Smooth muscle cell (in vitro differentiated cells): ENCODE measurements around the gene FBXL7. TPM values are rescaled to one million over a fixed set of nuclear protein-coding genes. Genes with fewer than 3 reads are reported as not detected.

Experiments
- DNase-seq: peaks from one replicate; lab custom pipeline; 2025; ENCODE audit not compliant: unreplicated experiment; lab: John Stamatoyannopoulos, UW
- H2AFZ ChIP-seq: fragments of 200-600 bp; sonication (generic); 2 replicates; pipeline ENCODE4 v1.6.0; 2016; ENCODE audit warnings: antibody characterized with exemption, low read depth, mild to moderate bottlenecking
- H3F3A ChIP-seq: fragments of 200-600 bp; sonication (generic); 2 replicates; pipeline ENCODE4 v1.6.0; 2017; ENCODE audit warnings: antibody characterized with exemption, low read depth
- H3K27ac ChIP-seq: fragments of 200-600 bp; sonication (generic); 2 replicates; pipeline ENCODE4 v1.5.1; 2016; ENCODE audit warnings: low read depth, mild to moderate bottlenecking
- H3K27me3 ChIP-seq: fragments of 200-600 bp; sonication (generic); 2 replicates; pipeline ENCODE4 v1.6.1; 2016; ENCODE audit warnings: low read depth, mild to moderate bottlenecking
- H3K36me3 ChIP-seq: fragments of 200-600 bp; sonication (generic); 2 replicates; pipeline ENCODE4 v1.5.1; 2016; ENCODE audit warnings: low read depth
- H3K4me1 ChIP-seq: fragments of 200-600 bp; sonication (generic); 2 replicates; pipeline ENCODE4 v1.5.1; 2016; ENCODE audit warnings: low read depth
- H3K4me2 ChIP-seq: fragments of 200-600 bp; sonication (generic); 2 replicates; pipeline ENCODE4 v1.6.0; 2016; ENCODE audit warnings: mild to moderate bottlenecking
- H3K4me3 ChIP-seq: fragments of 200-600 bp; sonication (generic); 2 replicates; pipeline ENCODE4 v1.5.1; 2016; ENCODE audit warnings: mild to moderate bottlenecking
- H3K79me2 ChIP-seq: fragments of 200-600 bp; sonication (generic); 2 replicates; pipeline ENCODE4 v1.6.0; 2016; ENCODE audit warnings: low read depth, mild to moderate bottlenecking
- H3K9ac ChIP-seq: fragments of 200-600 bp; sonication (generic); 2 replicates; pipeline ENCODE4 v1.6.0; 2016; ENCODE audit warnings: low read depth
- H3K9me3 ChIP-seq: fragments of 200-600 bp; sonication (generic); replicated peaks from 2 replicates; pipeline ENCODE4 v1.5.1; 2016; ENCODE audit warnings: low read depth
- H4K20me1 ChIP-seq: fragments of 200-600 bp; sonication (generic); 2 replicates; pipeline ENCODE4 v1.6.0; 2016; ENCODE audit warnings: low read depth
- WGBS: methylation state at CpG from one replicate; pipeline ENCODE4 v1.1.7; 2016; ENCODE audit warnings: low lambda C conversion rate; 5-methylcytosine and 5-hydroxymethylcytosine counted together
- polyA plus RNA-seq: library from polyadenylated mRNA; unstranded; fragments of >200 nt; fragmentation: Nextera tagmentation; extraction: Ambion mirVana; gene quantifications from 2 replicates; pipeline ENCODE4 v1.2.1, GENCODE V29; 2016
- total RNA-seq: library from RNA; depleted of rRNA; stranded (reverse); fragments of >200 nt; gene quantifications from 2 replicates; pipeline ENCODE4 v1.2.3, GENCODE V29; 2014
- TF ChIP-seq, protein P1 (sequence below): fragments of 200-600 bp; sonication (generic); IDR thresholded peaks from 2 replicates; pipeline ENCODE4 v1.5.1; 2017; ENCODE audit warnings: borderline replicate concordance, mild to moderate bottlenecking, antibody characterized with exemption; ENCODE audit not compliant: insufficient read depth, poor library complexity, severe bottlenecking

Gene FBXL7
- total and polyA plus RNA-seq, 2 experiments from 2014 or later = 20.2 to 21.0 TPM

DNA sequence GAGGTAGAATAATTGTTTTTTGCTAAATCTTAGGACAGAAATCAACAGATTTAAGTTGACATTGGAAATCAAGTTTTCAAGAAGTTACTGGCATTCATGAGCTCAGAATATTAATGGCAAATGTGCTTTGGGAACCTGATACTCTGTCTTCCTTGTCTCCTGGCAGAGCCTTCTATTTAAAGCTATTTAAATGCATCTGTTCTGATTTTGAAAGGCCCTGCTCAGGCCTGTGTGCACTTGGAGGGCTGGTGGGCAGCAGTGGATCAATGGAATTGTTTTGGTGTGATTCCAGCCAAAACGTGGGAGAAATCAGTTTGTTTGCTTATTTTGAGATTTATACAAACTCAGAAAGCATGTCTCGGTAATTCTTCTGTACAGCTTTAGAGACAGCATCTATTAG is 38.5 kb downstream of the FBXL7 start:
- H3K27ac ChIP-seq = no peak overlapping the region
- H3K4me3 ChIP-seq = no peak overlapping the region
- H3K4me2 ChIP-seq = no peak overlapping the region
- H3K4me1 ChIP-seq = peaks cover 2% of the 10 kb centered on the region
- TF ChIP-seq, protein P1, sequence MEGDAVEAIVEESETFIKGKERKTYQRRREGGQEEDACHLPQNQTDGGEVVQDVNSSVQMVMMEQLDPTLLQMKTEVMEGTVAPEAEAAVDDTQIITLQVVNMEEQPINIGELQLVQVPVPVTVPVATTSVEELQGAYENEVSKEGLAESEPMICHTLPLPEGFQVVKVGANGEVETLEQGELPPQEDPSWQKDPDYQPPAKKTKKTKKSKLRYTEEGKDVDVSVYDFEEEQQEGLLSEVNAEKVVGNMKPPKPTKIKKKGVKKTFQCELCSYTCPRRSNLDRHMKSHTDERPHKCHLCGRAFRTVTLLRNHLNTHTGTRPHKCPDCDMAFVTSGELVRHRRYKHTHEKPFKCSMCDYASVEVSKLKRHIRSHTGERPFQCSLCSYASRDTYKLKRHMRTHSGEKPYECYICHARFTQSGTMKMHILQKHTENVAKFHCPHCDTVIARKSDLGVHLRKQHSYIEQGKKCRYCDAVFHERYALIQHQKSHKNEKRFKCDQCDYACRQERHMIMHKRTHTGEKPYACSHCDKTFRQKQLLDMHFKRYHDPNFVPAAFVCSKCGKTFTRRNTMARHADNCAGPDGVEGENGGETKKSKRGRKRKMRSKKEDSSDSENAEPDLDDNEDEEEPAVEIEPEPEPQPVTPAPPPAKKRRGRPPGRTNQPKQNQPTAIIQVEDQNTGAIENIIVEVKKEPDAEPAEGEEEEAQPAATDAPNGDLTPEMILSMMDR = no peak
- H3K79me2 ChIP-seq = peaks cover 54% of the 10 kb centered on the region
- H3K9me3 ChIP-seq = no peaks in the 10 kb centered on the region
- no peak overlapping the region for H2AFZ ChIP-seq
- H3F3A ChIP-seq = no peaks in the 10 kb centered on the region
- no peaks in the 10 kb centered on the region for H3K27me3 ChIP-seq
- H3K36me3 ChIP-seq = no peaks in the 10 kb centered on the region
- WGBS = 69% methylated on average over 2 of the region's 2 CpGs
- DNase-seq = no peak
- peaks cover 93% of the 10 kb centered on the region for H4K20me1 ChIP-seq
- no peak overlapping the region for H3K9ac ChIP-seq

DNA sequence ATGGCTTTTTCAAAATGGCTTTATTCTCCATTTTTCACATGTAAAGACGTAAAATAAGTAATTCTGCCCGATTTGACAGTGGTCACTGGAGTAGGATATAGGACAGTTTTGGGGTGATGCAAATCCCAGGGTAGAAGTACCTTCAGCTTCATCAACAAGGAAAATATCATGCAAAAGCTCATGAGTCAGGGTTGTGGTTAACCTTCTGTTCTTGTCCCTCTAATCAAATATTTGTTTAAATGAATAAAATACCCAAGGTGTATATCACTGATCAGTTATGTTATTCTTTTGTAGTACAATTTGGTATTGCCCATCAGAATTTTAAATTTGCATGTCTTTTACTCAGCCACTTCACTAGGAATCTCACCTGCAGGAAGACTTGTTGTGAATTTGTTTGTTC is 40.0 kb downstream of the FBXL7 start:
- Histone ChIP-seq H3K4me3 (no peak overlapping the region), H3K79me2 (peaks cover 41% of the 10 kb centered on the region), H3K4me1 (peaks cover 3% of the 10 kb centered on the region), H3K9me3 (no peaks in the 10 kb centered on the region), H3F3A (no peaks in the 10 kb centered on the region), H2AFZ (no peak overlapping the region), H4K20me1 (peaks cover 93% of the 10 kb centered on the region), H3K4me2 (no peak overlapping the region), H3K36me3 (no peaks in the 10 kb centered on the region), H3K9ac (no peak overlapping the region), H3K27ac (no peak overlapping the region), H3K27me3 (no peaks in the 10 kb centered on the region)
- WGBS = 95% methylated on average over 2 of the region's 2 CpGs
- DNase-seq = no peak
- TF ChIP-seq, protein P1 = no peak

DNA sequence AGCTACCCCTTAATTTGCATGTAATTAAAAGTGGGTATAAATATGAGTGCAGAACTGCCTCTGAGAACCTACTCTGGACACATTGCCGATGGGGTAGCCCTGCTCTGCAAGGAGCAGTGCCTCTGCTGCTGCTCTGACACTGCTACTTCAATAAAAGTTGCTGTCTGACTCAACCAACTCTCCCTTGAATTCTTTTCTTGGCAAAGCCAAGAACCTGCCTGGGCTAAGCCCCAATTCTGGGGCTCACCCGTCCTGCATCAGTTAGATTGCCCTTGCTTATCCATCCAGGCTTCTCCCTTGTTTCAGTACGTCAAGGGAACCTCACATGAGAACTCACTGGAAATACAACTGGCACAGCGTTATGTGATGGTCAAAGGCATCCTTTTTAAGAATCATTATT is 44.1 kb downstream of the FBXL7 start:
- no peak for DNase-seq
- Histone ChIP-seq H4K20me1 (peaks cover 94% of the 10 kb centered on the region), H2AFZ (no peak overlapping the region), H3K4me2 (no peak overlapping the region), H3K79me2 (peaks cover 27% of the 10 kb centered on the region), H3K9ac (no peak overlapping the region), H3F3A (no peaks in the 10 kb centered on the region), H3K36me3 (no peaks in the 10 kb centered on the region), H3K27me3 (no peaks in the 10 kb centered on the region), H3K9me3 (no peaks in the 10 kb centered on the region), H3K27ac (no peak overlapping the region), H3K4me3 (no peak overlapping the region), H3K4me1 (peaks cover 3% of the 10 kb centered on the region)
- WGBS = 95% methylated on average over 4 of the region's 4 CpGs
- TF ChIP-seq, protein P1 = no peak

DNA sequence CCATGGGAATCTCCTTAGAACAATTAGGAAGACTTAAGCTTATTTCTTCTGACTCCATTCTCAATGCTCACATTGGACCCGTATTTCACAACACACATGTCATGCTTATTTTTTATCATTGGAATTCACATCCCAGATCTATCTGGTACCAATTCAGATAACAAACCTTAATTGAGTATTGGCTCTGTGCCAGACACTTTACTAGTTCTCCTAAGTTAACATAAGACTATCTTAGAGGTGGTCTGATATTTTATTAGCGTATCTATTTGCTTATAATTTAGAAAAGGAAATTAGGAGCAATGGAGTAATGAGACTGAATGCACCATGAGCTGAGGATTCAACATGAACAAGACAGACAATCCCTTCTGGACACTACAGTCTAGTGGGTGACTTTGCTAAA is 45.1 kb downstream of the FBXL7 start:
- Histone ChIP-seq H3K79me2 (peaks cover 24% of the 10 kb centered on the region), H2AFZ (no peak overlapping the region), H3K27ac (no peak overlapping the region), H3K9ac (no peak overlapping the region), H3K4me3 (no peak overlapping the region), H3K4me2 (no peak overlapping the region), H4K20me1 (peaks cover 94% of the 10 kb centered on the region), H3K36me3 (no peaks in the 10 kb centered on the region), H3K27me3 (no peaks in the 10 kb centered on the region), H3K9me3 (no peaks in the 10 kb centered on the region), H3K4me1 (peaks cover 3% of the 10 kb centered on the region), H3F3A (no peaks in the 10 kb centered on the region)
- no peak for DNase-seq
- WGBS = 100% methylated on average over 2 of the region's 2 CpGs
- TF ChIP-seq, protein P1 = no peak
